ENCODE measurements around the gene UPK1A. TPM values are rescaled to one million over a fixed set of nuclear protein-coding genes. Genes with fewer than 3 reads are reported as not detected.

Gene UPK1A
- not detected for total RNA-seq

DNA sequence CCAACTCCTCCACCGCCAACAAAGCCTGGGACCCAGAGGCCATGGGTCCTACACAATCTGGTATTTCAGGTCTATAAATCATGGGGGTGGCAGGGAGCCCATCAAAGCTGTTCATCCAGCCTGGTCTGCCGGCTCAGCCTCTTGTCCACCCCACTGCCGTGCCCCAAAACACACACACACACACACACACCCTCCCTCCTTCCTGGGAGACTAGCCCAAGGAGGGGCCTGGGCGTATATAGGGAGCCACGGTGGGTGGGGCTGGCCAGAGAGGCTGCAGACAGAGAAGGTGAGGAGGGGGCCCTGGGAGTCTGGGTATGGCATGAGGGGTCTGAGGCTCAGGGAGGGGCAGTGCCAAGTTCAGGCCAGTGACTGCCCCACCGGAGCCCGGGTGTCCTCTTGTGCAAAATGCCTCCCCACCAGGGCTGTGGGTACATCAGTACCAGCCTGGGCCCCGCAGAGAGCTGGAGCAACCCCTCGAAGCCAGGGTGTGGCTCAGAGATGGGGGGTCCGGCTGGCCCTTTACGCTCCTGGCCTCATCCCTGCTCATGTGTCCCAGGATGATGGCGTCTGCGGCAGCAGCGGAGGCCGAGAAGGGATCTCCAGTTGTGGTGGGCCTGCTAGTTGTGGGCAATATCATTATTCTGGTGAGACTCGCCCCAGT, at the start of gene UPK1A:
Gene UPK1A, plus strand, starts transcription at position 267 of the 663 bp plus-strand sequence. Its CDS starts 296 bp downstream, at position 563.

GRCh38 chr19:35628565-35629331, 37.6 kb upstream of the UPK1A start, which contains the start of gene RBM42:
RBM42 (plus strand) TSS chr19:35629036; CDS start chr19:35629154, 118 bp downstream.

GRCh38 chr19:35641515-35642151, 24.7 kb upstream of the UPK1A start, which contains the start of gene ETV2:
ETV2 (plus strand) TSS chr19:35641745; CDS start chr19:35642461, 716 bp downstream.

GRCh38 chr19:35648017-35648961, 18.0 kb upstream of the UPK1A start, which contains the start of gene COX6B1:
COX6B1 (plus strand) TSS chr19:35648323; CDS start chr19:35651244, 2,921 bp downstream.

GRCh38 chr19:35704218-35704617, 37.9 kb downstream of the UPK1A start, which contains the start of gene ZBTB32:
ZBTB32 (plus strand) TSS chr19:35704558; CDS start chr19:35714627, 10,069 bp downstream.

GRCh38 chr19:35717665-35718344, 51.5 kb downstream of the UPK1A start, which contains the start of gene KMT2B:
KMT2B (plus strand) TSS chr19:35718003; CDS start chr19:35718019, 16 bp downstream.

Other genes starting within 250 kb of the UPK1A start
- gene FFAR2, start 218.3 kb upstream of the UPK1A start, total RNA-seq, result not detected
- not detected for gene KRTDAP, start 176.1 kb upstream of the UPK1A start, total RNA-seq
- not detected for gene DMKN, start 152.9 kb upstream of the UPK1A start, total RNA-seq
- gene SBSN, start 138.2 kb upstream of the UPK1A start, total RNA-seq, result not detected
- gene GAPDHS, start 133.1 kb upstream of the UPK1A start, total RNA-seq, result not detected
- gene TMEM147, start 120.9 kb upstream of the UPK1A start, total RNA-seq, result 39.8 TPM
- gene ATP4A, start 102.9 kb upstream of the UPK1A start, total RNA-seq, result not detected
- gene PMIS2, start 80.3 kb upstream of the UPK1A start, total RNA-seq, result not detected
- gene HAUS5, start 53.8 kb upstream of the UPK1A start, total RNA-seq, result 7.5 TPM
- 18.8 TPM for gene RBM42, start 37.5 kb upstream of the UPK1A start, total RNA-seq
- 0.94 TPM for gene ETV2, start 24.8 kb upstream of the UPK1A start, total RNA-seq
- 115 TPM for gene COX6B1, start 18.2 kb upstream of the UPK1A start, total RNA-seq
- gene ZBTB32, start 38.0 kb downstream of the UPK1A start, total RNA-seq, result not detected
- 11.6 TPM for gene KMT2B, start 51.5 kb downstream of the UPK1A start, total RNA-seq
- 0.94 TPM for gene IGFLR1, start 75.9 kb downstream of the UPK1A start, total RNA-seq
- 5.3 TPM for gene U2AF1L4, start 78.9 kb downstream of the UPK1A start, total RNA-seq
- 8.8 TPM for gene PSENEN, start 79.1 kb downstream of the UPK1A start, total RNA-seq
- gene LIN37, start 82.1 kb downstream of the UPK1A start, total RNA-seq, result 16.9 TPM
- not detected for gene HSPB6, start 90.5 kb downstream of the UPK1A start, total RNA-seq
- gene PROSER3, start 91.7 kb downstream of the UPK1A start, total RNA-seq, result 5.9 TPM
- gene ARHGAP33, start 109.0 kb downstream of the UPK1A start, total RNA-seq, result 123 TPM
- gene PRODH2, start 146.3 kb downstream of the UPK1A start, total RNA-seq, result not detected
- gene NPHS1, start 186.0 kb downstream of the UPK1A start, total RNA-seq, result not detected
- 0.94 TPM for gene KIRREL2, start 190.4 kb downstream of the UPK1A start, total RNA-seq
- 197 TPM for gene APLP1, start 202.1 kb downstream of the UPK1A start, total RNA-seq
- gene NFKBID, start 234.0 kb downstream of the UPK1A start, total RNA-seq, result 3.8 TPM
- 1.6 TPM for gene HCST, start 236.0 kb downstream of the UPK1A start, total RNA-seq
- 3.4 TPM for gene TYROBP, start 241.8 kb downstream of the UPK1A start, total RNA-seq

All from parietal lobe (tissue), 1 donor.